Skeletal muscle cell (primary cell): ENCODE results near the gene FPR3.

Experiments used
- DNase-seq: peaks from one replicate; pipeline ENCODE4 v3.0.0-alpha.2; 2010; ENCODE audit warnings: low read depth
- H3K4me3 ChIP-seq: 2 replicates; pipeline ENCODE4 v1.5.1; 2011; ENCODE audit warnings: low read depth, mild to moderate bottlenecking, control low read depth, low read length, moderate library complexity

The FPR3 gene

GRCh38 chr19:51781999-51782398, 13.0 kb upstream of the FPR3 start:
- no peak overlapping the region for H3K4me3 ChIP-seq
- DNase-seq, result no peak

- no peak for DNase-seq
These were observed 11.6 kb upstream of the FPR3 start for GRCh38 chr19:51783372-51783771.

GRCh38 chr19:51784109-51784785, 10.7 kb upstream of the FPR3 start:
- H3K4me3 ChIP-seq, result no peak overlapping the region
- no peak for DNase-seq

More at GRCh38 chr19:51783372-51783771, 11.6 kb upstream of the FPR3 start:
- H3K4me3 ChIP-seq, result no peak overlapping the region

DNA sequence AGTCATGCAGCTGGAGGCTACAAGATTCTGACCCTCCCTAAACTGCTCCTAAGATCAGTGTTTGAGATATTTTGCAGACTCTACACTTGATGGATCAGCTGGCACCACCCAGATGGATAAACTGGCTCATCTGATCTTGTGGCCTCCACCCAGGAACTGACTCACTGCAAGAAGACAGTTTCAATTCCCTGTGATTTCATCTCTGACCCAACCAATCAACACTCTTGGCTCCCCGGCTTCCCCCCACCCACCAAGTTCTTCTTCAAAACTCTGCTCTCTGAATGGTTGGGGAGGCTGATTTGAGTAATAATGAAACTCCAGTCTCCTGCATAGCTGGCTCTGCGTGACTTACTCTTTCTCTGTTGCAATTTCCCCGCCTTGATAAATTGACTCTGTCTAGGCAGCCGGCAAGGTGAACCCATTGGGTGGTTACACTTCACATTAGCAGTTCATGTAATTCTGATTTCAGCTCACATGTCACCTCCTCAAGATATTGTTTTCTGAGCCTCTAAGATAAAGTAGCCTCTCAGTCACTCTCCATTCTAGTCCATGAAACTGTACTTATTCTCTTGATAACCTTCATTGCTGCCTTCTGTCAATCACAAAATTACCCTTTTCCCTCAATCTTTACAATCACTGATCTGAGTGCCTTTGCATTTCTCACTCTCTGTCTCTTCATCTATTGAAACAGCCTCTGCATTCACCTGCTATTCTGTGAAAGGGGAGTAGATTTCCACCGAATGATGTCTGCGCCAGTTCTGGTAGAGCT, 9.9 kb upstream of the FPR3 start:
- H3K4me3 ChIP-seq, result no peak overlapping the region
- DNase-seq, result no peak

- H3K4me3 ChIP-seq, result no peak overlapping the region
- DNase-seq, result no peak
These were observed 8.1 kb upstream of the FPR3 start for GRCh38 chr19:51786646-51787494.

DNA sequence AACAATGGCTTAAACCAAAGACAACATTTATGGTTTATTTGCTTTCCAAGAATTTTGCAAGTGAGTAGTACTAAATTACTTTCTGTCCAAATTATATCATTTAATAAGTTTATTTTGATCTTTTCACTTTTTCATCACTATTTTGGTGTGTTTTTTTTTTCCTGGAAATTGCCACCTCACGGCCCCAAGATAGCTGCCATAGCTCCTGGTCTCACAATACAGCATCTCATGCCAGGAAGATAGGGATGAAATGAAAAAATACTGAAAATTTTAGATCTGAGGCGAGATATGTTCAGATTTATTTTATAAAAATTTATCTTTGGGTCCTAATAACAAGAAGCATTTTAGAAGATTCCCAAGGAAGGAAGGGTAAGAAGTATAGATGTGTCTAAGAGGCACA, 6.9 kb upstream of the FPR3 start:
- DNase-seq, result no peak
- H3K4me3 ChIP-seq, result no peak overlapping the region

DNA sequence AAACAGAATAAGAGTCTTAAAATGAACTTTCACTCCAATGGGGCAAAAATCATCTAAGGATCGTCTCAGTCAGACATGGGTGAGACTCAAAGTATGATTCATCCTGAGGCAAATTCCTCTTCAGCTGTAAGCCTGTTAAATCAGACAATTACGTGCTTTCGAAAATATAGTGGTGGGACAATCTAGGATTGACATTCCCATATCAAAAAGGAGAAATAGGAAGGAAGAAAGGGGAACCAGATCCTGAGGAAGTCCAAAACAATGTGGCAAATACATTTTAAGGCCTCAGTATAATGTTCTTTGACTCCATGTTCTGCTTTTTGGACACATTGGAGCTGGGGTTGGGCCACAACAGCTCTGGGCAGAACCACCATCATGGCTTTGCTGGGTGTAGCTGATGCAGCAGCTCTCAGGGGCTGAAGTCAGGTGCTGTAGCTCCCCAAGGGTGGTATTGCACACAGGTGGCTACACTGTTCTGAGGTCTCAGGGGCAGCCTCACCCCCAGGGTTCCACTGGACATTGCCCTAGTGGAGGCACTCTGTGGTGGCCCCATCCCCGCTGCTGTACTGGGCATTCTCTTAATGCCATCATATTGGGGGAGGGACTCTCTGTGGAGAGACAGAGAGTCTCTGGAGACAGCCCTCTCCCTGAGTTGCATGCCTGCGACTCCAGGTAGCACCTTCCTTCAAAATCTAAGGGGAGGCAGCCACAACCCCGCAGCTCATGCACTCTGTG, 5.7 kb upstream of the FPR3 start:
- DNase-seq, result no peak

GRCh38 chr19:51792932-51793331, 2.0 kb upstream of the FPR3 start:
- H3K4me3 ChIP-seq, result no peak overlapping the region
- DNase-seq, result no peak

More for the DNA sequence above, 5.7 kb upstream of the FPR3 start:
- no peak overlapping the region for H3K4me3 ChIP-seq

DNA sequence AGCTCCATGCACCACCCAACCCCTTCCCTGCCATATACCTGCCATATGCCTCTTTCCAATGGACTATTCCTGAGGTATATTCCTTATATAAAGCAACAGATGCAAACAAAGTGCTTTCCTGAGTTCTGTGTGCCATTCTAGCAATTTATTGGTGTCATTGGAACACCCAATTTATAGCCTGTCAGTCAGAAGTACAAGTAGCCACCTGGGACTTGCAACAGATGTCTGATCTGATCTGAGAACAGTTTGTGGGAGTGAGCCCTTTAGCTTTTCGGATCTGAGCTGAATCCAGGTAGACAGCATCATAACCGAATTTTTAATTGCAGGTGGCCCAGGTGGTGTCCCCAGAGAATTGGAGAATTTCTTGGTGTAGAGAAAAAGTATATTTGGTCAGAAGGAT, 963 bp upstream of the FPR3 start:
- no peak for DNase-seq
- no peak overlapping the region for H3K4me3 ChIP-seq

DNA sequence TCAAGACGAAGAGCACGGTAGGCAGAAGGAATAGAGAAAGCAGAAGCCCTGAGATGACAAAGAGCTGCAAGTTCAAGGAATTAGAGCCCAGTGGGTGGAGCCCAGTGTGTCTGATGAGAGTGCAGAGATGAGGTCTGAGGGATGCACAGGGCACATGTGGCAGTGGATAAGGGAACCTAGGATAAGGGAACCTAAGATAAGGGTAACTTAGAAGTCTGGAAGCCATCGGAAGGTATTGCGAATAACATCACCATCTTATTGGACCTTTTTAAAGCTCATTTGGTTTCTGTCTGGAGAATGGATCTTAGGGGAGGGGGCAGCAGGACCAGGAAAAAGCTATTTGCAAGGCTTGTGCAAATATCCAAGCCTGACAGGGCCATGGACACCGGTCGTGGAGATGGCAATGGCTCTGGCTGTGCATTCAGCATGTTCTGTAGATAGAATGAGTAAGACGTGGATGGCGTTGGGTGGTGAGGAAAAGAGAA, 1.3 kb downstream of the FPR3 start:
- no peak for DNase-seq
- H3K4me3 ChIP-seq, result no peak overlapping the region

DNA sequence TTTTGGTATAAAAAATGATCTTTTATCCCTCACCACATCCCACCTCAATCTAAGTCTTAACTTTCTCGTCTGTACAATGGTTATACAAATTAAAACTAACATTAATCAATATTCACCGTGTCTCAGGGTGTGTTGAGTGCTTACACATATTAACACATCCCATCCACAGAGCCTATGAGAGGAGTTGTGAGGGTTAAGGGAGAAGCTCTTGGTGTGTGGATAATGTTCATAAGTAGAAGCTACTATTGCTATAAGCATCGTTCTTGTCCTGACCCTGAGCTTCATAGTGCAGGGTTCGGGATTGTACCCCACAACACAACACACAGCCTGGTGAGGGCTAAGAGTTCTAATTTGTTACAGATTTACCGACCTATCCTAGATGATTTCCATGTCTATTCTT, 2.5 kb downstream of the FPR3 start:
- no peak for DNase-seq
- no peak overlapping the region for H3K4me3 ChIP-seq

DNA sequence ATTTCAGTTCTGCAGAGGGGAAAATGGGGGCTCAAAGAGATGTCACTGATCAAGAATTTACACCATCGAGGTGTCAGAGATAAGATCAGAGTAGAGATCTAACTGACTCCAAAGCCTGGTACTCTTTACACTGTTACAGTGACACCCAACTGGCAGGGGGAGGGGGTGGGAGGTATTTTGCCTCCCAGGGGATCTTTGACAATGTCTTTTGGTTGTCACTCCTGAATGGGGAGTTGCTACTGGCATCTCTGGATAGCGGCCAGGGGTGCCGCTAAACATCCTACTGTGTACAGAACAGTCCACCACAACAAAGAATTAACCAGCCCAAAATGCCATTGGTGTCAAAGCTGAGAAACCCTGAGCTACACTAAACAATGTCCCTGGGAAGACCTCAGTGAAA, 3.1 kb downstream of the FPR3 start:
- no peak for DNase-seq
- H3K4me3 ChIP-seq, result no peak overlapping the region

DNA sequence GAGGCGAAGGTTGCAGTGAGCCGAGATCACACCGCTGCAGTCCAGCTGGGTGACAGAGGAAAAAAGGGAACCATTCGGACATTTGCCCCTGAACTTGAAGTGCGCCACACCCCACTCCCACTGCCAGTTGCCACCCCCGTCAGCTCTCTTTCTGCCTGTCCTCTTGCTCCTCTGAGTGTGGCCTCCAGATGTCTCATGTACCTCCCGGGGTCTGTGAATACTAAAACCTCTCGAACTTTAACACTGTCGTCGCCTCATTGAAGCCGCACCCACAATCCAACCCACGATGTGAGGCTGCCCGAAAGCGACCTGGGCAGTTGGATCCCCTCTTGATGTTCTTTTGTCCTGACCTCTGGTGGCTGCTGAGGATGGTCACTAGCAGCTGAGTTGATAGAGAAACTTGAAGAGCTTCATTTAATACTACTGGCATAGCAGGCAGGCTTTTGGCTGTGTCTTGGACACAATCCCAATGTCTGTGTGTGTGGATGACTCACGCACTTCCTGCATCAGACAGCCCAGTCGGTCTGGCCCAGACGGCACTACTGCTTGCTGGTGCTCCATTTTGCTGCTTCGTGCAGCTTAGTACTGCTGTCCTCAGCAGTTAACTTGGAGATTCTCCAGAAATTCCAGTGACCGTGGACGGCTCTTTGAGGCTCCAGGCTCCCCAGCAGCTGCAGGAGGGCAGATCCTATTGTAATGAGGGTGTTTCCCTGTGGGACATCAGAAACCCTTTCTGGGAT, 4.2 kb downstream of the FPR3 start:
- peak; percentile 93 for DNase-seq
- no peak overlapping the region for H3K4me3 ChIP-seq

GRCh38 chr19:51799774-51800472, 5.0 kb downstream of the FPR3 start:
- H3K4me3 ChIP-seq, result no peak overlapping the region
- no peak for DNase-seq

DNA sequence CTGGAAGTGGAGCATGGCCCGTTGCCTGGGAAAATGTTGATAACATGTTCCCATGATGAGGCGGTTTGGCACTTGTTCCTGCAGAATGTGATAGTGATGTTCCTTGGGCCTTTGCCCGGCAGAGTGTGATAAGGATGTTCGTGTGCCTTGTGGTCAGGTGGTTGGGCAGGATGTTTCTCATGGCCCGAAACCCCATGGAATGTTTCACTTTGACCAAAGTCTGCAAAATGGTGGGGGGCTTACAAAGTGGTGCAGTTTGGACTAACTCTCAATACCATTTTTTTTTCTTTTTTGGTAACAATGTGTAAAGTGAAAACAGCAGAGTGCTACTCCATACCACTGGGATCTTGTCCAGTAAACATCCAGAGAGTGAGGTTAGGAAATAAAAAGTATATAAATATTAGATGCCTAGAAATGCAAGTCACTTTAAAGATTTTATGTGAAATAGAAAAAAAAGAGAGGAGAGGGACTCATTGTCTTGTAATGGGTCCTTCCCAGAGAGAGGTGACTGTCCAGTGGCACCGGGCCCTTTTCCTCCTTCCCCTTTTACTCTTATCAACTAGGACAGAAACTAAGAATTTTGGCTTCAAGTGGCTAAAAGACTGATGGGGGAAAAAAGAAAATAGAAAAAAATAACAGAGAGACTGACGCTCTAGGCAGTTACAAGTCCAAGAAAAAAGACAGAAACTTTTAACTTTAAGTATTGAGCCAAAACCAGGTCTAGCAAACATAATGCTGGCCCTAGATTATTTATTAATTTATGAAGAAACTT, 5.7 kb downstream of the FPR3 start:
- H3K4me3 ChIP-seq, result no peak overlapping the region
- DNase-seq, result no peak

- DNase-seq, result no peak
These were observed 7.8 kb downstream of the FPR3 start for GRCh38 chr19:51802775-51803174.

DNA sequence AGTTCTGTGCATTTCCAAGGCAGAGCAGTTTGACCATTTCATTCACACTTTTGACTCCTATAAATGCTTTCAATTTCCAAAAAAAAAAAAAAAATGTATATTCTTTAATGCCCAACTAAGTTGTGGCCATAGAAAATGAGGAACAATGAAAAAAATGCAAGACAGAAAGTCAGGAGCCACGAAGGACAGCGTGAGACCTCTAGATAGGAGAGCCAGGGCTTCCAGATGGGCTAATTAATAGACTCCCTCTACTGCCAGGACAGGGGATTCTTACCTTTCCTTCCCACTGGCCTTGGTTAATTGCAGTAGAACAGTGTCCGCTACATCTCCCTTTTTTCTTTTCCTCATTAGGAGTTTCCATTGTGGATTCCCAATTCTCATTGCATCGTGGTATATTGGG, 8.6 kb downstream of the FPR3 start:
- H3K4me3 ChIP-seq, result no peak overlapping the region
- DNase-seq, result no peak

More at GRCh38 chr19:51802775-51803174, 7.8 kb downstream of the FPR3 start:
- H3K4me3 ChIP-seq, result no peak overlapping the region
